C4-2B (cell line): ENCODE measurements around the gene UTS2R.

Experiments used
- CTCF ChIP-seq: fragments of 450-650 bp; conservative IDR thresholded peaks from 2 replicates; pipeline ENCODE4 v1.5.1; 2017; ENCODE audit warnings: mild to moderate bottlenecking
- ZFX ChIP-seq: fragments of 450-650 bp; IDR thresholded peaks from 2 replicates; pipeline ENCODE4 v1.6.1; 2017

GRCh38 chr17:82376042-82376730 lies 4.6 kb downstream of the UTS2R start:
- TF ChIP-seq CTCF (no peak), ZFX (no peak)
